SK-N-SH treated with all-trans-retinoic acid at 6 μM for 48 hours (cell line): ENCODE results near the gene ARHGAP26.

Experiments used
- ATAC-seq: fragments of 200-7000 bp; cut with Tn5 transposase; 3 replicates; pipeline ENCODE4 v1.9.1; 2020; ENCODE audit warnings: mild to moderate bottlenecking, moderate library complexity
- ARNTL ChIP-seq: fragments of 450-650 bp; formaldehyde crosslinking; IDR thresholded peaks from 2 replicates; pipeline ENCODE4 v1.5.0; 2020; ENCODE audit warnings: low read depth, mild to moderate bottlenecking, moderate library complexity, borderline replicate concordance
- BACH2 ChIP-seq: fragments of 250-450 bp; sonication (Bioruptor Pico); IDR thresholded peaks from 2 replicates; pipeline ENCODE4 v1.9.0; 2021; ENCODE audit warnings: mild to moderate bottlenecking, borderline replicate concordance
- CSDC2 ChIP-seq: fragments of 250-450 bp; sonication (Bioruptor Pico); IDR thresholded peaks from 2 replicates; pipeline ENCODE4 v1.5.0; 2020; ENCODE audit warnings: mild to moderate bottlenecking, moderate library complexity
- ESRRG ChIP-seq: fragments of 250-450 bp; sonication (Bioruptor Pico); IDR thresholded peaks from 2 replicates; pipeline ENCODE4 v1.6.1; 2021; ENCODE audit warnings: mild to moderate bottlenecking
- ISL1 ChIP-seq: fragments of 250-450 bp; sonication (Bioruptor Pico); IDR thresholded peaks from 2 replicates; pipeline ENCODE4 v2.1.2; 2022; ENCODE audit warnings: mild to moderate bottlenecking, moderate library complexity
- OSR1 ChIP-seq: fragments of 250-450 bp; sonication (Bioruptor Pico); IDR thresholded peaks from 2 replicates; pipeline ENCODE4 v1.8.0; 2022; ENCODE audit warnings: moderate library complexity, mild to moderate bottlenecking, inconsistent platforms
- RARB ChIP-seq: fragments of 250-450 bp; sonication (Bioruptor Pico); IDR thresholded peaks from 2 replicates; pipeline ENCODE4 v1.8.0; 2021; ENCODE audit warnings: mild to moderate bottlenecking, moderate library complexity
- SNAI2 ChIP-seq: fragments of 250-450 bp; sonication (Bioruptor Pico); IDR thresholded peaks from 2 replicates; pipeline ENCODE4 v1.5.0; 2020; ENCODE audit warnings: mild to moderate bottlenecking, moderate library complexity
- TCF4 ChIP-seq: fragments of 250-450 bp; sonication (Bioruptor Pico); IDR thresholded peaks from 2 replicates; pipeline ENCODE4 v1.8.0; 2021; ENCODE audit warnings: mild to moderate bottlenecking, moderate library complexity, borderline replicate concordance
- ZC3H10 ChIP-seq: fragments of 250-450 bp; sonication (Bioruptor Pico); IDR thresholded peaks from 2 replicates; pipeline ENCODE4 v1.5.1; 2021; ENCODE audit warnings: mild to moderate bottlenecking, moderate library complexity
- ZFP3 ChIP-seq: fragments of 250-450 bp; sonication (Bioruptor Pico); IDR thresholded peaks from 2 replicates; pipeline ENCODE4 v1.5.0; 2020; ENCODE audit warnings: mild to moderate bottlenecking, moderate library complexity
- ZFP30 ChIP-seq: fragments of 450-650 bp; formaldehyde crosslinking; IDR thresholded peaks from 2 replicates; pipeline ENCODE4 v1.5.0; 2022; ENCODE audit warnings: mild to moderate bottlenecking, moderate library complexity
- ZNF70 ChIP-seq: fragments of 450-650 bp; formaldehyde crosslinking; IDR thresholded peaks from 2 replicates; pipeline ENCODE4 v1.5.0; 2020; ENCODE audit warnings: mild to moderate bottlenecking, moderate library complexity
- ZNF8 ChIP-seq: fragments of 450-650 bp; formaldehyde crosslinking; IDR thresholded peaks from 2 replicates; pipeline ENCODE4 v1.5.0; 2020; ENCODE audit warnings: mild to moderate bottlenecking, moderate library complexity
- TF ChIP-seq, protein P1 (sequence below): fragments of 250-450 bp; sonication (Bioruptor Pico); IDR thresholded peaks from 2 replicates; pipeline ENCODE4 v1.5.0; 2020; ENCODE audit warnings: mild to moderate bottlenecking, moderate library complexity
- TF ChIP-seq, protein P2 (sequence below): fragments of 250-450 bp; sonication (Bioruptor Pico); IDR thresholded peaks from 2 replicates; pipeline ENCODE4 v1.5.1; 2020; ENCODE audit warnings: low read depth, mild to moderate bottlenecking, moderate library complexity
- TF ChIP-seq, protein P3 (sequence below): fragments of 250-450 bp; sonication (Bioruptor Pico); IDR thresholded peaks from 2 replicates; pipeline ENCODE4 v1.5.1; 2021; ENCODE audit warnings: mild to moderate bottlenecking, moderate library complexity
- TF ChIP-seq, protein P4 (sequence below): fragments of 250-450 bp; sonication (Bioruptor Pico); IDR thresholded peaks from 2 replicates; pipeline ENCODE4 v1.8.0; 2020; ENCODE audit warnings: mild to moderate bottlenecking, moderate library complexity, borderline replicate concordance

Gene ARHGAP26

DNA sequence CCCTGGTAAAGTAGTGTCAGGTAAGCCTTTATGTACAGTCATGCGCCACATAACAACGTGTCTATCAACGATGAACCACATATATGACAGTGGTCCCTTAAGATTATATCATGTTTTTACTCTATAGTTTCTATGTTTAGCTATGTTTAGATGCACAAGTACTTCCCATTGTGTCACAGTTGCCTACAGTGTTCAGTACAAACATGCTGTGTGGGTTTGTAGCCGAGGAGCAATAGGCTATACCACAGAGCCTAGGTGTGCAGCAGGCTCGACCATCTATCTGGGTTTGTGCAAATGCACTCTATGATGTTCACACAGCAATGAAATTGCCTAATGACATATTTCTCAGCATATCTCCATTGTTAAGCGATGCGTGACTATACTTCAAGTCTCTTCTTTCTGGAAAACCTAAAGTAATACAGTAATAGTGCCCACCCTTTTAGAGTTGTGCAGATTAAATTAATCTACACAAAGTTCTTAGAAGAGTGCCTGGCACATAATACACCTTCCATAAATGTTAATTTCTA is 295.9 kb downstream of the ARHGAP26 start (continued):
- TF ChIP-seq, protein P1, sequence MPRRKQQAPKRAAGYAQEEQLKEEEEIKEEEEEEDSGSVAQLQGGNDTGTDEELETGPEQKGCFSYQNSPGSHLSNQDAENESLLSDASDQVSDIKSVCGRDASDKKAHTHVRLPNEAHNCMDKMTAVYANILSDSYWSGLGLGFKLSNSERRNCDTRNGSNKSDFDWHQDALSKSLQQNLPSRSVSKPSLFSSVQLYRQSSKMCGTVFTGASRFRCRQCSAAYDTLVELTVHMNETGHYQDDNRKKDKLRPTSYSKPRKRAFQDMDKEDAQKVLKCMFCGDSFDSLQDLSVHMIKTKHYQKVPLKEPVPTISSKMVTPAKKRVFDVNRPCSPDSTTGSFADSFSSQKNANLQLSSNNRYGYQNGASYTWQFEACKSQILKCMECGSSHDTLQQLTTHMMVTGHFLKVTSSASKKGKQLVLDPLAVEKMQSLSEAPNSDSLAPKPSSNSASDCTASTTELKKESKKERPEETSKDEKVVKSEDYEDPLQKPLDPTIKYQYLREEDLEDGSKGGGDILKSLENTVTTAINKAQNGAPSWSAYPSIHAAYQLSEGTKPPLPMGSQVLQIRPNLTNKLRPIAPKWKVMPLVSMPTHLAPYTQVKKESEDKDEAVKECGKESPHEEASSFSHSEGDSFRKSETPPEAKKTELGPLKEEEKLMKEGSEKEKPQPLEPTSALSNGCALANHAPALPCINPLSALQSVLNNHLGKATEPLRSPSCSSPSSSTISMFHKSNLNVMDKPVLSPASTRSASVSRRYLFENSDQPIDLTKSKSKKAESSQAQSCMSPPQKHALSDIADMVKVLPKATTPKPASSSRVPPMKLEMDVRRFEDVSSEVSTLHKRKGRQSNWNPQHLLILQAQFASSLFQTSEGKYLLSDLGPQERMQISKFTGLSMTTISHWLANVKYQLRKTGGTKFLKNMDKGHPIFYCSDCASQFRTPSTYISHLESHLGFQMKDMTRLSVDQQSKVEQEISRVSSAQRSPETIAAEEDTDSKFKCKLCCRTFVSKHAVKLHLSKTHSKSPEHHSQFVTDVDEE (CRISPR knock-in tag), result no peak
- TF ChIP-seq ISL1, result no peak

DNA sequence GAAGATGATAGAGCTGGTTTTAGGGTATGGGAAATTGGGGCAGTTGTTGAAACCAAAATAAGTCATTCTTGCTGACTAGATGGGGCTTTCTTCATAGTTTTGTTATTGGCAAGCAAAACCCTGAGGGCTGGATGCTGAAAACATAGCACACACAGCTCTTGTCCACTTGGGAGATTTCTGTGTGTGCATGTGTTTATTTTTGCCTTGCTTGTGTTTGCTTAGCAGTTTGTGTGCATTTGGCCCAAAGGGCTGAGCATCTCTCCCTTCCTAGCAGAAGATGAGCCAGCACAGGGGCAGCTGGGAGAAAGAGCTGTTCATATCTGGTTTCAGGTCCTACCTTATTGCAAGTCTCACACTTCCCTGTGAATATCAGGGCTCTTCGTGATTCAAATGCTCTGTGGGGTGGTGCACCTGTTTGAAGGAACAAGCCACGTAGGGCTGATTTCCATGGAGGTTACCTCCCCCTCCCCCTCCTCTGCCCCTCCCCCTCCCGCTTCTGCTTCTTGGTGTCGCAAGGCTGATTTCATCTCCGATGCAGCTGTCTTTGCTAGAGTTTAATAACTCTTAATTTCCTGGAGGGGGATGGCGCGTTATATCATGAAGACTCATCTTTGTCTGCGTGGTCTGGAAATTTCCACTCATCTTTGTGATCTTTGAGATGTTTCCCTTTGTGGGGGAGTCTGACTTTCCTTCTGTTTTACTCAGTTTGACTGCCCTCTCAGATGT is 296.5 kb downstream of the ARHGAP26 start:
- ATAC-seq, result no peak
- TF ChIP-seq, protein P2, sequence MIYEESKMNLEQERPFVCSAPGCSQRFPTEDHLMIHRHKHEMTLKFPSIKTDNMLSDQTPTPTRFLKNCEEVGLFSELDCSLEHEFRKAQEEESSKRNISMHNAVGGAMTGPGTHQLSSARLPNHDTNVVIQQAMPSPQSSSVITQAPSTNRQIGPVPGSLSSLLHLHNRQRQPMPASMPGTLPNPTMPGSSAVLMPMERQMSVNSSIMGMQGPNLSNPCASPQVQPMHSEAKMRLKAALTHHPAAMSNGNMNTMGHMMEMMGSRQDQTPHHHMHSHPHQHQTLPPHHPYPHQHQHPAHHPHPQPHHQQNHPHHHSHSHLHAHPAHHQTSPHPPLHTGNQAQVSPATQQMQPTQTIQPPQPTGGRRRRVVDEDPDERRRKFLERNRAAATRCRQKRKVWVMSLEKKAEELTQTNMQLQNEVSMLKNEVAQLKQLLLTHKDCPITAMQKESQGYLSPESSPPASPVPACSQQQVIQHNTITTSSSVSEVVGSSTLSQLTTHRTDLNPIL, result no peak
- no peak for TF ChIP-seq ZNF8 (CRISPR knock-in tag)
- TF ChIP-seq ESRRG (CRISPR knock-in tag), result no peak
- TF ChIP-seq ZNF70 (CRISPR knock-in tag), result no peak
- TF ChIP-seq ZC3H10 (CRISPR knock-in tag), result no peak
- TF ChIP-seq TCF4 (CRISPR knock-in tag), result no peak
- TF ChIP-seq, protein P3, sequence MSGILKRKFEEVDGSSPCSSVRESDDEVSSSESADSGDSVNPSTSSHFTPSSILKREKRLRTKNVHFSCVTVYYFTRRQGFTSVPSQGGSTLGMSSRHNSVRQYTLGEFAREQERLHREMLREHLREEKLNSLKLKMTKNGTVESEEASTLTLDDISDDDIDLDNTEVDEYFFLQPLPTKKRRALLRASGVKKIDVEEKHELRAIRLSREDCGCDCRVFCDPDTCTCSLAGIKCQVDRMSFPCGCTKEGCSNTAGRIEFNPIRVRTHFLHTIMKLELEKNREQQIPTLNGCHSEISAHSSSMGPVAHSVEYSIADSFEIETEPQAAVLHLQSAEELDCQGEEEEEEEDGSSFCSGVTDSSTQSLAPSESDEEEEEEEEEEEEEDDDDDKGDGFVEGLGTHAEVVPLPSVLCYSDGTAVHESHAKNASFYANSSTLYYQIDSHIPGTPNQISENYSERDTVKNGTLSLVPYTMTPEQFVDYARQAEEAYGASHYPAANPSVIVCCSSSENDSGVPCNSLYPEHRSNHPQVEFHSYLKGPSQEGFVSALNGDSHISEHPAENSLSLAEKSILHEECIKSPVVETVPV (CRISPR knock-in tag), result no peak
- TF ChIP-seq RARB (CRISPR knock-in tag), result no peak
- TF ChIP-seq, all 23 proteins: peak for 0

DNA sequence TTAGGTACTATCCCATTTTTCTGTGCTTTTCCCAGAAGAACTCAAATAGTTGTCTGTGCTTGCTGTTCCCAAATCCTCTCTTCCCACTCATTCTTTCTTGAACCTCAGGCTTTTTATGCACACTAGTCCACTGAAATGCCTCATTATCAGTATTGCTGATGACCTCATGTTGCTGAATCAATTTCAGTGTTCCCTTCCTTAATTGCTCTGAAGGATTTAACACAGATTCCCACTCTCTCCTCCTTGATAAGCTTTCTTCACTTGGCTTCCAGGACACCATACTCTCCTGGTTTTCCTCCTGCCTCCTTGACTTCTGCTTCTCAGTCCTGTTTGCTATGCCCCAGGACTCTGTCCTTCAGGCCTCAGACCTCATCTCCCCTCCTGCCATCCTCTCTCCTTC is 298.5 kb downstream of the ARHGAP26 start:
- ATAC-seq, result no peak
- TF ChIP-seq, protein P2, result no peak
- TF ChIP-seq RARB (CRISPR knock-in tag) (no peak), BACH2 (CRISPR knock-in tag) (no peak), ZNF8 (CRISPR knock-in tag) (no peak), SNAI2 (CRISPR knock-in tag) (no peak), ZNF70 (CRISPR knock-in tag) (no peak), CSDC2 (CRISPR knock-in tag) (no peak), ZC3H10 (CRISPR knock-in tag) (no peak), ARNTL (CRISPR knock-in tag) (no peak), ZFP30 (CRISPR knock-in tag) (no peak), ZFP3 (CRISPR knock-in tag) (no peak), TCF4 (CRISPR knock-in tag) (no peak), ISL1 (no peak), OSR1 (CRISPR knock-in tag) (no peak), ESRRG (CRISPR knock-in tag) (no peak)
- TF ChIP-seq, protein P3 (CRISPR knock-in tag), result no peak
- TF ChIP-seq, protein P4, sequence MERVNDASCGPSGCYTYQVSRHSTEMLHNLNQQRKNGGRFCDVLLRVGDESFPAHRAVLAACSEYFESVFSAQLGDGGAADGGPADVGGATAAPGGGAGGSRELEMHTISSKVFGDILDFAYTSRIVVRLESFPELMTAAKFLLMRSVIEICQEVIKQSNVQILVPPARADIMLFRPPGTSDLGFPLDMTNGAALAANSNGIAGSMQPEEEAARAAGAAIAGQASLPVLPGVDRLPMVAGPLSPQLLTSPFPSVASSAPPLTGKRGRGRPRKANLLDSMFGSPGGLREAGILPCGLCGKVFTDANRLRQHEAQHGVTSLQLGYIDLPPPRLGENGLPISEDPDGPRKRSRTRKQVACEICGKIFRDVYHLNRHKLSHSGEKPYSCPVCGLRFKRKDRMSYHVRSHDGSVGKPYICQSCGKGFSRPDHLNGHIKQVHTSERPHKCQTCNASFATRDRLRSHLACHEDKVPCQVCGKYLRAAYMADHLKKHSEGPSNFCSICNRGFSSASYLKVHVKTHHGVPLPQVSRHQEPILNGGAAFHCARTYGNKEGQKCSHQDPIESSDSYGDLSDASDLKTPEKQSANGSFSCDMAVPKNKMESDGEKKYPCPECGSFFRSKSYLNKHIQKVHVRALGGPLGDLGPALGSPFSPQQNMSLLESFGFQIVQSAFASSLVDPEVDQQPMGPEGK (CRISPR knock-in tag), result no peak
- TF ChIP-seq, protein P1 (CRISPR knock-in tag), result no peak
- TF ChIP-seq, all 23 proteins: peak for 0
